OCI-LY7 (cell line): ENCODE data around the gene ZNF177. TPM values are rescaled to one million over a fixed set of nuclear protein-coding genes. Genes with fewer than 3 reads are reported as not detected.
"Not testable (repeated sequence)": the region's sequence is repeated elsewhere in the genome, so short reads cannot be mapped to it uniquely, and the experiment has no call there.

Experiments used
- Bru-seq: library from RNA; stranded (reverse); fragments of 400-500 nt; gene quantifications from one replicate; lab custom pipeline; 2021; lab: Mats Ljungman, UMichigan
- BruChase-seq, 2 experiments: library from RNA; stranded (reverse); fragments of 400-500 nt; gene quantifications; one replicate each; lab custom pipeline; 2021; lab: Mats Ljungman, UMichigan
- BruUV-seq: library from RNA; stranded (reverse); fragments of 400-500 nt; replicated peaks from 2 replicates; lab custom pipeline; 2021; lab: Mats Ljungman, UMichigan
- CTCF ChIA-PET: fragments of 300-600 bp; sonication (Branson Sonifier 250); formaldehyde crosslinking; loops from one replicate; lab custom pipeline; 2022; ENCODE audit warnings: antibody characterized with exemption; ENCODE audit not compliant: unreplicated experiment; lab: Charles Lee
- POLR2A ChIA-PET: fragments of 300-600 bp; sonication (Branson Sonifier 250); formaldehyde crosslinking; loops from one replicate; lab custom pipeline; 2022; ENCODE audit warnings: antibody characterized with exemption; lab: Charles Lee
- DNase-seq: peaks from one replicate; pipeline ENCODE4 v3.0.0-alpha.2; 2015; ENCODE audit warnings: low spot score
- H2AFZ ChIP-seq: fragments of 200-600 bp; sonication (generic), shearing (Covaris generic); 2 replicates; pipeline ENCODE4 v1.6.1; 2014; ENCODE audit warnings: mild to moderate bottlenecking, antibody characterized with exemption, low read length, moderate library complexity
- H3K27ac ChIP-seq: fragments of 200-600 bp; sonication (generic); 2 replicates; pipeline ENCODE4 v1.5.1; 2014; ENCODE audit warnings: mixed run types, low read depth, mild to moderate bottlenecking, moderate library complexity, low read length, inconsistent platforms; ENCODE audit not compliant: poor library complexity, severe bottlenecking
- H3K36me3 ChIP-seq: fragments of 200-600 bp; sonication (generic); 2 replicates; pipeline ENCODE4 v1.6.1; 2014; ENCODE audit warnings: mild to moderate bottlenecking, antibody characterized with exemption, low read length, moderate library complexity, mixed read lengths; ENCODE audit not compliant: insufficient read depth
- H3K4me1 ChIP-seq: fragments of 200-600 bp; sonication (generic); 2 replicates; pipeline ENCODE4 v1.5.1; 2014; ENCODE audit warnings: mild to moderate bottlenecking, low read length; ENCODE audit not compliant: insufficient read depth, poor library complexity, severe bottlenecking
- H3K4me2 ChIP-seq: fragments of 200-600 bp; sonication (generic); 2 replicates; pipeline ENCODE4 v1.6.1; 2014; ENCODE audit warnings: mild to moderate bottlenecking, low read length
- H3K4me3 ChIP-seq: fragments of 200-600 bp; sonication (generic); 2 replicates; pipeline ENCODE4 v1.5.1; 2014; ENCODE audit warnings: mild to moderate bottlenecking, low read depth, low read length; ENCODE audit not compliant: poor library complexity, severe bottlenecking
- H3K79me2 ChIP-seq: fragments of 200-600 bp; sonication (generic); 2 replicates; pipeline ENCODE4 v1.6.1; 2016; ENCODE audit warnings: low read depth, mild to moderate bottlenecking, low read length, moderate library complexity, mixed read lengths; ENCODE audit not compliant: insufficient read depth
- H3K9me2 ChIP-seq: fragments of 200-600 bp; sonication (generic); 2 replicates; pipeline ENCODE4 v1.6.1; 2016; ENCODE audit warnings: mild to moderate bottlenecking, low read length, mixed read lengths; ENCODE audit not compliant: insufficient read depth
- H3K9me3 ChIP-seq: fragments of 200-600 bp; sonication (generic); 2 replicates; pipeline ENCODE4 v1.6.1; 2014; ENCODE audit warnings: mild to moderate bottlenecking, mixed run types, low read length, mixed read lengths
- H4K20me1 ChIP-seq: fragments of 200-600 bp; sonication (generic); 2 replicates; pipeline ENCODE4 v1.6.1; 2014; ENCODE audit warnings: mild to moderate bottlenecking, antibody characterized with exemption, low read length, moderate library complexity, mixed read lengths; ENCODE audit not compliant: insufficient read depth
- CTCF ChIP-seq: fragments of 200-600 bp; sonication (generic); conservative IDR thresholded peaks from 2 replicates; pipeline ENCODE4 v1.5.1; 2014; ENCODE audit warnings: mild to moderate bottlenecking, antibody characterized with exemption, low read length, moderate library complexity, mixed read lengths
- EZH2phosphoT487 ChIP-seq: fragments of 200-600 bp; sonication (generic); IDR thresholded peaks from 2 replicates; pipeline ENCODE4 v1.6.1; 2018; ENCODE audit warnings: low read depth, borderline replicate concordance, mild to moderate bottlenecking, mixed run types, antibody characterized with exemption, low read length, moderate library complexity, mixed read lengths
- intact Hi-C: fragments of 100-400 bp; cut with micrococcal nuclease; formaldehyde crosslinking; loops from one replicate; pipeline ENCODE4 v1.10.0; 2022; ENCODE audit not compliant: unreplicated experiment
- long read RNA-seq: library from polyadenylated mRNA; stranded (forward); transcript quantifications from one replicate; pipeline ENCODE4 v2.0.0, GENCODE V29; 2022
- total RNA-seq, 2 experiments: library from RNA; depleted of rRNA in 1 of 2; stranded (reverse); fragments of >200 nt in 1 of 2; shearing (Covaris generic) in 1 of 2; gene quantifications; 2 replicates each; pipeline ENCODE4 v1.2.3, GENCODE V29; 2014 to 2022

Gene ZNF177
- total RNA-seq (2014; rRNA removed; shearing (Covaris generic)) (1.8 and 2.4 TPM in 2 replicates), total RNA-seq (2022) (2.8 and 4.3 TPM in 2 replicates), Bru-seq, nascent RNA (percentile 42 among the genes with signal in this experiment), BruChase-seq, experiment 1, labeled RNA remaining after a 6-hour chase (percentile 33 among the genes with signal in this experiment), BruChase-seq, experiment 2, labeled RNA remaining after a 2-hour chase (percentile 51 among the genes with signal in this experiment)
- long read RNA-seq = 0 reads

- H3K9me2 ChIP-seq = no peaks in the 10 kb centered on the region
- ChIA-PET CTCF (no interaction called here), POLR2A (no interaction called here)
- no peak for TF ChIP-seq EZH2phosphoT487
- no peak for TF ChIP-seq CTCF
- H3K27ac ChIP-seq = no peak within 1 kb of the TSS
- 0 out of 2 replicates have a peak, but pooled peaks cover 5% of the 10 kb centered on the region for H3K9me3 ChIP-seq
- no peaks in the 10 kb centered on the region for H3K4me1 ChIP-seq
- H2AFZ ChIP-seq = no peak within 1 kb of the TSS
- H4K20me1 ChIP-seq = no peaks in the 10 kb centered on the region
- DNase-seq = no peak
- H3K4me2 ChIP-seq = no peak within 1 kb of the TSS
- intact Hi-C loops = no loop called here
- no peak within 1 kb of the TSS for H3K4me3 ChIP-seq
- no TSS peak for BruUV-seq
- H3K36me3 ChIP-seq = no peaks in the 10 kb centered on the region
- H3K79me2 ChIP-seq = no peaks in the 10 kb centered on the region
Measured at GRCh38 chr19:9362905-9363304, at the start of gene ZNF177. TSS of gene ZNF177 (plus strand) at chr19:9363013. CDS start at chr19:9378312, 15,299 bp downstream.

- Histone ChIP-seq H3K9me3 (peaks cover 6% of the 10 kb centered on the region; the same call in 1 of the 2 replicates), H3K4me1 (peaks cover 6% of the 10 kb centered on the region), H4K20me1 (no peaks in the 10 kb centered on the region), H3K27ac (no peak overlapping the region), H2AFZ (no peak overlapping the region), H3K79me2 (peaks cover 1% of the 10 kb centered on the region; the same call in 1 of the 2 replicates), H3K9me2 (no peaks in the 10 kb centered on the region), H3K4me2 (no peak overlapping the region), H3K4me3 (no peak overlapping the region), H3K36me3 (no peaks in the 10 kb centered on the region)
- intact Hi-C loops = loop anchor here (5.0 to 10.0 kb wide), 2 partner anchors 274 to 481 kb away; no protein-coding TSS in a partner anchor
- CTCF ChIA-PET = no interaction called here
- no TSS peak for BruUV-seq
- DNase-seq = no peak
- no peak for TF ChIP-seq EZH2phosphoT487
- TF ChIP-seq CTCF = no peak
- POLR2A ChIA-PET = no interaction called here
Measured at GRCh38 chr19:9313756-9314155, 49.1 kb upstream of the ZNF177 start.

GRCh38 chr19:9321338-9321737 lies 41.5 kb upstream of the ZNF177 start:
- Histone ChIP-seq H3K4me1 (peaks cover 18% of the 10 kb centered on the region), H3K27ac (no peak overlapping the region), H3K4me3 (no peak overlapping the region), H3K36me3 (peaks cover 6% of the 10 kb centered on the region; the same call in 1 of the 2 replicates), H3K9me3 (peaks cover 18% of the 10 kb centered on the region), H3K79me2 (peaks cover 7% of the 10 kb centered on the region; the same call in 1 of the 2 replicates), H3K4me2 (no peak overlapping the region), H3K9me2 (no peaks in the 10 kb centered on the region), H2AFZ (no peak overlapping the region), H4K20me1 (no peaks in the 10 kb centered on the region)
- TF ChIP-seq CTCF = no peak
- TF ChIP-seq EZH2phosphoT487 = no peak
- CTCF ChIA-PET = no interaction called here
- POLR2A ChIA-PET = no interaction called here
- intact Hi-C loops = loop anchor here (5.0 kb wide), 1 partner anchor 111 kb away; no protein-coding TSS in a partner anchor
- BruUV-seq = no TSS peak
- DNase-seq = no peak

GRCh38 chr19:9321756-9322155 lies 41.1 kb upstream of the ZNF177 start:
- H3K4me2 ChIP-seq, H3K36me3 ChIP-seq, CTCF ChIA-PET, H3K4me3 ChIP-seq, H3K79me2 ChIP-seq, H3K9me2 ChIP-seq, H3K27ac ChIP-seq, H2AFZ ChIP-seq, POLR2A ChIA-PET, DNase-seq, H4K20me1 ChIP-seq, BruUV-seq: not testable (repeated sequence)
- Histone ChIP-seq H3K4me1 (peaks cover 18% of the 10 kb centered on the region), H3K9me3 (peaks cover 21% of the 10 kb centered on the region)
- intact Hi-C loops = loop anchor here (5.0 kb wide), 1 partner anchor 111 kb away; no protein-coding TSS in a partner anchor
